Left lobe of liver (tissue), 2 donors: Measurements from ENCODE around the gene CERKL. TPM values are rescaled to one million over a fixed set of nuclear protein-coding genes. Genes with fewer than 3 reads are reported as not detected.

Source experiments
- ATAC-seq: fragments of 200-7000 bp; cut with Tn5 transposase; one replicate; pipeline ENCODE4 v1.9.1; 2020; ENCODE audit warnings: mild to moderate bottlenecking, moderate library complexity
- DNase-seq: peaks from one replicate; pipeline ENCODE4 v3.0.0-alpha.2; 2020; ENCODE audit warnings: low spot score
- total RNA-seq: library from RNA; stranded (reverse); gene quantifications from one replicate; pipeline ENCODE4 v1.2.1, GENCODE V29; 2021
- donor health status: DM: no; HTN: no; CAD: no; lungs with moderate emphysema.
- donor health status: DM: no; HTN: yes; CAD: no.

Gene CERKL
- total RNA-seq, 1 donor from 2014 or later = not detected

DNA sequence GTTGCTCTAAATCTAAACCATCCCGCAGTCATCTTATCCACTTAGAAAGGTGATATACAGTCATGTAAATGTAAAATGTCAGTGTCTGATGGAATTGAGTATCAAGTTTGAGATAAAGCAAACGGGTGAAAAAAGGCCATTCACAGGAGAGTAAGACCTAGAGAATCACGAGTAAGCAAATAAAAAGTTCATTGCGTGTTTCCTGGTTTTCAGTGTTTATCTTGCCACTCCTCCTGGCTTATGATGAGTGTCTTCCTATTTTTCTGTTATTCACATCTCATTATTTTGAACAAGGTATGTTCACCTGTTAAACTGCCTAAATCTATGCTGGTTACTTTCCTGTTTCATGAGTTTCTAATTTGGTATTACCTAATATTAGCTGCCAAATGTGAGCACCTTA is 130.9 kb downstream of the CERKL start:
- no peak for DNase-seq
- ATAC-seq = no peak

DNA sequence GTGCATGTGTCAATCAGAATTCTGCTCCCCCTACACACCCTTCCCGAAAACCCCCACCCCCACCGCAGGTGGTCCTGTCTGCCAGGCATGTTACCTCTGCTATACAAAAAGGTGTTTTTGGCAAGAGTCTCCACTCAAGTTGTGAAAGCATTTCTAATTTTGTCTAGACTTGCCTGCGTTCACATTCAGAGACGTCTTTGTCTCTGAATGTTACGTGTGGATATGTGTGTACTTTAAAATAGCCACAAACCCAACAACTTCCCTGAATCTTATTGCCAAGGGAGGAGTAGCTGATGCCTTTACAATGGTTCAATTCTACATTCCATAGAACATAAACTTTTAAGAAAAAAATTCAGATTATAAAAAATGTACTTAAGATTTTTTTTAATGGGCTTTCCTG is 133.1 kb downstream of the CERKL start:
- ATAC-seq (no peak), DNase-seq (no peak)

DNA sequence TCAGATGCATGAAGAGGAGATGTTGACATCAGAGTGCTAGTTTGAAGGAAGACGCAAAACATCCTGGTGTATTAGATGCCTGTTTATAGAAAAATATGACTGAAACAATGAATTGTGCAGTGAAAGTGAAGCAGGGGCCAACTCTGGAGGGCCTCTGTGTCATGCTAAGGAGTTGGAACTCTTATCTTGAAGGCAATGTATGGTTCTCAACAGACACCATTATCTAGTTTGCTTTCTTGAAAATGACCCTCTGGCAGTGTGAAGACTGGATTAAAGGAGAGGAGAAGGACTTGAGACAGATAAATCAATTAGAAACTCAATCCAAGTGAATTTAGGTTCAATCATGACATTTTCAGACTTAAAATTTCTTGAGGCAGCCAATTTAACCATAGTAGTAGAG is 136.7 kb downstream of the CERKL start:
- DNase-seq = no peak
- no peak for ATAC-seq

- DNase-seq (no peak), ATAC-seq (no peak)
Observed at GRCh38 chr2:181517685-181518301, 139.1 kb downstream of the CERKL start.

GRCh38 chr2:181516992-181517391 is 139.9 kb downstream of the CERKL start:
- no peak for DNase-seq

GRCh38 chr2:181515719-181516118 is 141.2 kb downstream of the CERKL start:
- DNase-seq (no peak), ATAC-seq (no peak)

More at GRCh38 chr2:181516992-181517391, 139.9 kb downstream of the CERKL start:
- no peak for ATAC-seq

GRCh38 chr2:181500201-181500600 is 156.7 kb downstream of the CERKL start:
- DNase-seq (no peak), ATAC-seq (no peak)

GRCh38 chr2:181499231-181499630 is 157.7 kb downstream of the CERKL start:
- ATAC-seq (no peak), DNase-seq (no peak)

Other genes starting within 250 kb of the CERKL start
- 2.3 TPM for gene ITGA4, start 199.7 kb downstream of the CERKL start, total RNA-seq
- gene NEUROD1, start 23.4 kb upstream of the CERKL start, total RNA-seq = not detected
- 96.4 TPM for gene ITPRID2, start 234.6 kb upstream of the CERKL start, total RNA-seq